K562 (cell line): ENCODE measurements around the gene TTC31. TPM values are rescaled to one million over a fixed set of nuclear protein-coding genes. Genes with fewer than 3 reads are reported as not detected.
A peak's percentile ranks its signal among the peaks of the same experiment; 100 is the strongest.

Source experiments
- BDP1 ChIP-seq: IDR thresholded peaks from 3 replicates; pipeline ENCODE4 v1.6.1; 2011; ENCODE audit not compliant: insufficient read length, insufficient read depth
- FOXJ3 ChIP-seq: sonication (generic); formaldehyde crosslinking; IDR thresholded peaks from 2 replicates; pipeline ENCODE4 v1.4.0; 2020; ENCODE audit warnings: mild to moderate bottlenecking, missing genetic modification reagents
- GABPB1 ChIP-seq: sonication (generic); formaldehyde crosslinking; IDR thresholded peaks from 2 replicates; pipeline ENCODE4 v1.8.0; 2022; ENCODE audit warnings: mild to moderate bottlenecking, missing genetic modification reagents
- HDAC2 ChIP-seq: fragments of 450-650 bp; IDR thresholded peaks from 2 replicates; pipeline ENCODE4 v1.6.1; 2016; ENCODE audit warnings: mild to moderate bottlenecking
- MLLT1 ChIP-seq, 2 experiments: fragments of 450-650 bp; IDR thresholded peaks; 2 replicates each; pipeline ENCODE4 v1.6.1; 2016
- NELFE ChIP-seq: IDR thresholded peaks from 2 replicates; pipeline ENCODE4 v1.6.1; 2011; ENCODE audit warnings: mild to moderate bottlenecking; ENCODE audit not compliant: insufficient read depth, insufficient read length
- NUFIP1 ChIP-seq: fragments of 450-650 bp; IDR thresholded peaks from 2 replicates; pipeline ENCODE4 v1.6.1; 2018; ENCODE audit not compliant: partially characterized antibody
- PML ChIP-seq: IDR thresholded peaks from 2 replicates; pipeline ENCODE4 v1.6.1; 2012; ENCODE audit warnings: low read length, inconsistent platforms
- RBM39 ChIP-seq: fragments of 200-400 bp; formaldehyde crosslinking; optimal IDR thresholded peaks from 2 replicates; pipeline ENCODE3; 2018; ENCODE audit warnings: low read depth, low read length
- REST ChIP-seq, 2 experiments: fragments of 450-650 bp; formaldehyde crosslinking in 1 of 2; IDR thresholded peaks; 2 replicates each; pipeline versions ENCODE4 v1.4.0 to v1.6.1; 2014 to 2020; ENCODE audit warnings: mild to moderate bottlenecking in 2 of 2, borderline replicate concordance in 1 of 2, low read depth in 1 of 2
- TCF7 ChIP-seq: sonication (generic); IDR thresholded peaks from 2 replicates; pipeline ENCODE4 v1.6.1; 2016; ENCODE audit warnings: antibody characterized with exemption, borderline replicate concordance
- TFAP4 ChIP-seq: sonication (generic); formaldehyde crosslinking; IDR thresholded peaks from 2 replicates; pipeline ENCODE4 v1.8.0; 2022; ENCODE audit warnings: missing genetic modification reagents, mild to moderate bottlenecking, moderate library complexity, borderline replicate concordance
- ZHX1 ChIP-seq: fragments of 150-350 bp; conservative IDR thresholded peaks from 2 replicates; pipeline ENCODE4 v1.6.1; 2014; ENCODE audit warnings: low read length
- ZKSCAN8 ChIP-seq: fragments of 200-800 bp; sonication (Bioruptor generic); IDR thresholded peaks from 2 replicates; pipeline ENCODE4 v1.6.1; 2016; ENCODE audit warnings: missing genetic modification characterization, missing compliant biosample characterization
- polyA plus RNA-seq, 8 experiments: library from polyadenylated mRNA; depleted of rRNA in 4 of 8; stranded (reverse) in 5 of 8; unstranded in 3 of 8; fragments of >200 nt; fragmentation: Nextera tagmentation in 2 of 8; fragmentation: Illumina TruSeq in 1 of 8; extraction: Ambion mirVana in 2 of 8; extraction: Trizol in 1 of 8; gene quantifications; 2 replicates each; pipeline versions ENCODE4 v1.2.1 to v1.2.3, GENCODE V29; 2011 to 2014; ENCODE audit warnings: inconsistent platforms in 1 of 8, missing spikeins in 1 of 8
- total RNA-seq, 7 experiments: library from RNA; depleted of rRNA in 6 of 7; stranded (reverse); fragments of >200 nt in 6 of 7; fragmentation: Illumina TruSeq in 2 of 7; extraction: Trizol in 2 of 7; gene quantifications; 2 replicates each; pipeline versions ENCODE4 v1.2.1 to v1.2.3, GENCODE V29; 2011 to 2021; ENCODE audit warnings: low replicate concordance in 1 of 7

Gene TTC31
- total and polyA plus RNA-seq, 9 of the 15 experiments (the other 6 are each of a cell fraction or from before 2014, with no cell fraction given): 4.7 to 30.5 (median 15.9) TPM

GRCh38 chr2:74440378-74441169 lies 42.3 kb upstream of the TTC31 start (continued):
- TF ChIP-seq ZHX1 (no peak), REST (IDR thresholded peaks at IDR 0.05; ENCODE audit: borderline replicate concordance) (no peak), REST (CRISPR knock-in tag; IDR thresholded peaks at IDR 0.05; ENCODE audit: low read depth) (no peak), ZKSCAN8 (no peak), NUFIP1 (no peak), GABPB1 (CRISPR knock-in tag) (no peak), RBM39 (no peak), BDP1 (no peak), PML (no peak), HDAC2 (no peak; the same call in 1 of the 2 replicates), NELFE (no peak), TFAP4 (CRISPR knock-in tag) (peak; percentile 92), TCF7 (0 out of 2 replicates have a peak, but pooled peaks have one; percentile 9), FOXJ3 (no peak), MLLT1 (IDR thresholded peaks at IDR 0.05) (no peak)
